K562 (cell line): ENCODE results near the gene USP48. TPM values are rescaled to one million over a fixed set of nuclear protein-coding genes. Genes with fewer than 3 reads are reported as not detected.

Source experiments
- ARID3B ChIP-seq: fragments of 250-450 bp; sonication (Bioruptor Pico); IDR thresholded peaks from 2 replicates; pipeline ENCODE4 v1.4.0; 2020; ENCODE audit warnings: borderline replicate concordance
- ATF6 ChIP-seq: sonication (generic); formaldehyde crosslinking; IDR thresholded peaks from 2 replicates; pipeline ENCODE4 v1.4.0; 2020; ENCODE audit warnings: mild to moderate bottlenecking, missing genetic modification reagents
- BDP1 ChIP-seq: IDR thresholded peaks from 3 replicates; pipeline ENCODE4 v1.6.1; 2011; ENCODE audit not compliant: insufficient read length, insufficient read depth
- CGGBP1 ChIP-seq: fragments of 250-450 bp; sonication (Bioruptor Pico); IDR thresholded peaks from 2 replicates; pipeline ENCODE4 v1.9.0; 2021; ENCODE audit warnings: mild to moderate bottlenecking
- COPS2 ChIP-seq: fragments of 450-650 bp; conservative IDR thresholded peaks from 2 replicates; pipeline ENCODE4 v1.6.1; 2016; ENCODE audit warnings: mild to moderate bottlenecking, moderate library complexity
- GTF3C2 ChIP-seq: IDR thresholded peaks from 3 replicates; pipeline ENCODE4 v1.6.1; 2011; ENCODE audit warnings: borderline replicate concordance, mild to moderate bottlenecking, moderate library complexity; ENCODE audit not compliant: insufficient read length; ENCODE audit errors: extremely low read depth
- ILF3 ChIP-seq: fragments of 450-650 bp; IDR thresholded peaks from 2 replicates; pipeline ENCODE4 v1.6.1; 2018; ENCODE audit warnings: antibody characterized with exemption, mild to moderate bottlenecking, moderate library complexity, borderline replicate concordance
- MNT ChIP-seq, 2 experiments: fragments of 450-650 bp; conservative IDR thresholded peaks; 2 replicates each; pipeline ENCODE4 v1.6.1; 2017; ENCODE audit warnings: mild to moderate bottlenecking in 2 of 2, moderate library complexity in 2 of 2
- MYC ChIP-seq, 2 experiments: fragments of 250-450 bp in 1 of 2; sonication (Bioruptor Pico) in 1 of 2; IDR thresholded peaks; 2 replicates each; pipeline versions ENCODE4 v1.5.1 to v1.6.1; 2012 to 2021; ENCODE audit warnings: low read depth in 2 of 2, borderline replicate concordance in 1 of 2, improper control_type of control experiment in 1 of 2, low read length in 1 of 2, mild to moderate bottlenecking in 1 of 2, moderate library complexity in 1 of 2
- MYNN ChIP-seq, 2 experiments: sonication (generic); formaldehyde crosslinking in 1 of 2; IDR thresholded peaks; 2 replicates each; pipeline versions ENCODE4 v1.5.0 to v1.6.1; 2016 to 2020; ENCODE audit warnings: antibody characterized with exemption in 1 of 2, missing genetic modification reagents in 1 of 2
- POLR2AphosphoS5 ChIP-seq: IDR thresholded peaks from 2 replicates; pipeline ENCODE4 v1.6.1; 2011; ENCODE audit warnings: mild to moderate bottlenecking, low read depth, low read length, moderate library complexity; ENCODE audit not compliant: control insufficient read depth, insufficient read depth
- SAFB2 ChIP-seq: fragments of 200-400 bp; formaldehyde crosslinking; IDR thresholded peaks from 2 replicates; pipeline ENCODE4 v1.6.1; 2018; ENCODE audit warnings: borderline replicate concordance, low read length, low read depth, moderate library complexity; ENCODE audit not compliant: severe bottlenecking
- SLC30A9 ChIP-seq: fragments of 250-450 bp; sonication (Bioruptor Pico); IDR thresholded peaks from 2 replicates; pipeline ENCODE4 v1.8.0; 2022; ENCODE audit warnings: mild to moderate bottlenecking, moderate library complexity
- SMAD3 ChIP-seq: fragments of 450-650 bp; formaldehyde crosslinking; conservative IDR thresholded peaks from 2 replicates; pipeline ENCODE4 v1.4.0; 2020; ENCODE audit warnings: mild to moderate bottlenecking
- ZC3H4 ChIP-seq: sonication (generic); formaldehyde crosslinking; IDR thresholded peaks from 2 replicates; pipeline ENCODE4 v1.9.0; 2021; ENCODE audit warnings: missing genetic modification reagents, borderline replicate concordance
- ZNF140 ChIP-seq: fragments of 250-450 bp; sonication (Bioruptor Pico); IDR thresholded peaks from 2 replicates; pipeline ENCODE4 v1.8.0; 2021; ENCODE audit warnings: moderate library complexity, mild to moderate bottlenecking, inconsistent platforms
- ZNF184 ChIP-seq: sonication (generic); formaldehyde crosslinking; IDR thresholded peaks from 2 replicates; pipeline ENCODE4 v1.5.0; 2020; ENCODE audit warnings: missing genetic modification reagents
- ZNF24 ChIP-seq: fragments of 450-650 bp; IDR thresholded peaks from 2 replicates; pipeline ENCODE4 v1.6.1; 2016
- ZNF354B ChIP-seq: fragments of 250-450 bp; sonication (Bioruptor Pico); IDR thresholded peaks from 2 replicates; pipeline ENCODE4 v1.4.0; 2020
- polyA plus RNA-seq, 8 experiments: library from polyadenylated mRNA; depleted of rRNA in 4 of 8; stranded (reverse) in 5 of 8; unstranded in 3 of 8; fragments of >200 nt; fragmentation: Nextera tagmentation in 2 of 8; fragmentation: Illumina TruSeq in 1 of 8; extraction: Ambion mirVana in 2 of 8; extraction: Trizol in 1 of 8; gene quantifications; 2 replicates each; pipeline versions ENCODE4 v1.2.1 to v1.2.3, GENCODE V29; 2011 to 2014; ENCODE audit warnings: inconsistent platforms in 1 of 8, missing spikeins in 1 of 8
- total RNA-seq, 7 experiments: library from RNA; depleted of rRNA in 6 of 7; stranded (reverse); fragments of >200 nt in 6 of 7; fragmentation: Illumina TruSeq in 2 of 7; extraction: Trizol in 2 of 7; gene quantifications; 2 replicates each; pipeline versions ENCODE4 v1.2.1 to v1.2.3, GENCODE V29; 2011 to 2021; ENCODE audit warnings: low replicate concordance in 1 of 7

Gene USP48
- total and polyA plus RNA-seq, 9 of the 15 experiments (the other 6 are each of a cell fraction or from before 2014, with no cell fraction given): 23.3 to 123 (median 106) TPM

GRCh38 chr1:21749859-21750468, 33.0 kb downstream of the USP48 start (continued):
- TF ChIP-seq ATF6 (CRISPR knock-in tag) (no peak), ARID3B (CRISPR knock-in tag) (no peak), BDP1 (no peak), COPS2 (no peak), POLR2AphosphoS5 (peak; percentile 91; the same call in 1 of the 2 replicates), ZNF184 (CRISPR knock-in tag) (no peak), ZNF354B (CRISPR knock-in tag) (no peak), SLC30A9 (CRISPR knock-in tag) (no peak), ILF3 (no peak), GTF3C2 (no peak), MYC (IDR thresholded peaks at IDR 0.05; ENCODE audit: low read depth, low read length) (peak; percentile 69), MYC (CRISPR knock-in tag; IDR thresholded peaks at IDR 0.05; ENCODE audit: borderline replicate concordance, low read depth) (no peak), MNT (conservative IDR thresholded peaks at IDR 0.05) (0 out of 4 replicates have a peak, but pooled peaks of 1 of the 2 experiments have one; percentile 53), ZNF140 (CRISPR knock-in tag) (no peak), MYNN (IDR thresholded peaks at IDR 0.05) (peak; percentile 86), MYNN (CRISPR knock-in tag; IDR thresholded peaks at IDR 0.05) (no peak), CGGBP1 (CRISPR knock-in tag) (no peak), ZNF24 (no peak), SMAD3 (CRISPR knock-in tag) (peak; percentile 60; the same call in 1 of the 2 replicates), ZC3H4 (CRISPR knock-in tag) (no peak), SAFB2 (no peak)
